Measurements from ENCODE around the gene ARHGEF12.

ARHGEF12 gene

GRCh38 chr11:120525261-120526171 is 189.3 kb downstream of the ARHGEF12 start:
- no peak overlapping the region for H3K4me3 ChIP-seq (ENCODE audit: low read length)
- peaks cover 2% of the 10 kb centered on the region for H3K27me3 ChIP-seq (ENCODE audit: control insufficient read depth, insufficient read depth, low read length)
- no peaks in the 10 kb centered on the region for H3K36me3 ChIP-seq (ENCODE audit: control insufficient read depth, insufficient read depth, low read length)
- no peak overlapping the region for H3K9ac ChIP-seq (ENCODE audit: low read length)
- H3K4me1 ChIP-seq (ENCODE audit: control insufficient read depth, insufficient read depth, low read length) = no peaks in the 10 kb centered on the region
- no peak overlapping the region for H3K27ac ChIP-seq (ENCODE audit: low read depth, low read length)

- no peak overlapping the region for H3K27ac ChIP-seq (ENCODE audit: low read depth, low read length)
- no peak overlapping the region for H3K9ac ChIP-seq (ENCODE audit: low read length)
- H3K4me3 ChIP-seq (ENCODE audit: low read length) = no peak overlapping the region
- no peaks in the 10 kb centered on the region for H3K36me3 ChIP-seq (ENCODE audit: control insufficient read depth, insufficient read depth, low read length)
- no peaks in the 10 kb centered on the region for H3K4me1 ChIP-seq (ENCODE audit: control insufficient read depth, insufficient read depth, low read length)
- peaks cover 2% of the 10 kb centered on the region for H3K27me3 ChIP-seq (ENCODE audit: control insufficient read depth, insufficient read depth, low read length)
Observed at GRCh38 chr11:120526241-120526640, 190.0 kb downstream of the ARHGEF12 start.

GRCh38 chr11:120527111-120527761 is 191.0 kb downstream of the ARHGEF12 start:
- H3K4me3 ChIP-seq (ENCODE audit: low read length) = no peak overlapping the region
- no peak overlapping the region for H3K27ac ChIP-seq (ENCODE audit: low read depth, low read length)
- H3K9ac ChIP-seq (ENCODE audit: low read length) = no peak overlapping the region
- no peaks in the 10 kb centered on the region for H3K36me3 ChIP-seq (ENCODE audit: control insufficient read depth, insufficient read depth, low read length)
- no peaks in the 10 kb centered on the region for H3K4me1 ChIP-seq (ENCODE audit: control insufficient read depth, insufficient read depth, low read length)
- peaks cover 2% of the 10 kb centered on the region for H3K27me3 ChIP-seq (ENCODE audit: control insufficient read depth, insufficient read depth, low read length)

GRCh38 chr11:120528749-120529148 is 192.5 kb downstream of the ARHGEF12 start:
- H3K9ac ChIP-seq (ENCODE audit: low read length) = no peak overlapping the region
- no peak overlapping the region for H3K27ac ChIP-seq (ENCODE audit: low read depth, low read length)
- H3K4me3 ChIP-seq (ENCODE audit: low read length) = no peak overlapping the region
- peaks cover 4% of the 10 kb centered on the region for H3K27me3 ChIP-seq (ENCODE audit: control insufficient read depth, insufficient read depth, low read length)
- no peaks in the 10 kb centered on the region for H3K36me3 ChIP-seq (ENCODE audit: control insufficient read depth, insufficient read depth, low read length)
- no peaks in the 10 kb centered on the region for H3K4me1 ChIP-seq (ENCODE audit: control insufficient read depth, insufficient read depth, low read length)

- Histone ChIP-seq H3K9ac (ENCODE audit: low read length) (no peak overlapping the region), H3K36me3 (ENCODE audit: control insufficient read depth, insufficient read depth, low read length) (no peaks in the 10 kb centered on the region), H3K27ac (ENCODE audit: low read depth, low read length) (no peak overlapping the region), H3K27me3 (ENCODE audit: control insufficient read depth, insufficient read depth, low read length) (peaks cover 4% of the 10 kb centered on the region), H3K4me3 (ENCODE audit: low read length) (no peak overlapping the region), H3K4me1 (ENCODE audit: control insufficient read depth, insufficient read depth, low read length) (no peaks in the 10 kb centered on the region)
Observed at GRCh38 chr11:120529214-120529613, 193.0 kb downstream of the ARHGEF12 start.

- no peak overlapping the region for H3K27ac ChIP-seq (ENCODE audit: low read depth, low read length)
- H3K9ac ChIP-seq (ENCODE audit: low read length) = no peak overlapping the region
- peaks cover 4% of the 10 kb centered on the region for H3K27me3 ChIP-seq (ENCODE audit: control insufficient read depth, insufficient read depth, low read length)
- no peaks in the 10 kb centered on the region for H3K4me1 ChIP-seq (ENCODE audit: control insufficient read depth, insufficient read depth, low read length)
- H3K36me3 ChIP-seq (ENCODE audit: control insufficient read depth, insufficient read depth, low read length) = no peaks in the 10 kb centered on the region
- no peak overlapping the region for H3K4me3 ChIP-seq (ENCODE audit: low read length)
Observed at GRCh38 chr11:120529911-120530310, 193.7 kb downstream of the ARHGEF12 start.

- Histone ChIP-seq H3K4me3 (ENCODE audit: low read length) (no peak overlapping the region), H3K9ac (ENCODE audit: low read length) (no peak overlapping the region), H3K4me1 (ENCODE audit: control insufficient read depth, insufficient read depth, low read length) (no peaks in the 10 kb centered on the region), H3K27me3 (ENCODE audit: control insufficient read depth, insufficient read depth, low read length) (peaks cover 4% of the 10 kb centered on the region), H3K27ac (ENCODE audit: low read depth, low read length) (no peak overlapping the region), H3K36me3 (ENCODE audit: control insufficient read depth, insufficient read depth, low read length) (no peaks in the 10 kb centered on the region)
Observed at GRCh38 chr11:120532082-120532831, 196.0 kb downstream of the ARHGEF12 start.

GRCh38 chr11:120532832-120533196 is 196.6 kb downstream of the ARHGEF12 start:
- Histone ChIP-seq H3K27me3 (ENCODE audit: control insufficient read depth, insufficient read depth, low read length) (peaks cover 2% of the 10 kb centered on the region), H3K9ac (ENCODE audit: low read length) (no peak overlapping the region), H3K4me3 (ENCODE audit: low read length) (no peak overlapping the region), H3K27ac (ENCODE audit: low read depth, low read length) (no peak overlapping the region), H3K4me1 (ENCODE audit: control insufficient read depth, insufficient read depth, low read length) (no peaks in the 10 kb centered on the region), H3K36me3 (ENCODE audit: control insufficient read depth, insufficient read depth, low read length) (no peaks in the 10 kb centered on the region)

- H3K27ac ChIP-seq (ENCODE audit: low read depth, low read length) = no peak overlapping the region
- no peak overlapping the region for H3K9ac ChIP-seq (ENCODE audit: low read length)
- H3K4me3 ChIP-seq (ENCODE audit: low read length) = no peak overlapping the region
- H3K36me3 ChIP-seq (ENCODE audit: control insufficient read depth, insufficient read depth, low read length) = no peaks in the 10 kb centered on the region
- H3K27me3 ChIP-seq (ENCODE audit: control insufficient read depth, insufficient read depth, low read length) = peaks cover 2% of the 10 kb centered on the region
- H3K4me1 ChIP-seq (ENCODE audit: control insufficient read depth, insufficient read depth, low read length) = no peaks in the 10 kb centered on the region
Observed at GRCh38 chr11:120536091-120536796, 200.0 kb downstream of the ARHGEF12 start.

GRCh38 chr11:120536797-120537169 is 200.6 kb downstream of the ARHGEF12 start:
- H3K4me1 ChIP-seq (ENCODE audit: control insufficient read depth, insufficient read depth, low read length) = no peaks in the 10 kb centered on the region
- no peak overlapping the region for H3K27ac ChIP-seq (ENCODE audit: low read depth, low read length)
- no peaks in the 10 kb centered on the region for H3K36me3 ChIP-seq (ENCODE audit: control insufficient read depth, insufficient read depth, low read length)
- no peak overlapping the region for H3K9ac ChIP-seq (ENCODE audit: low read length)
- peaks cover 2% of the 10 kb centered on the region for H3K27me3 ChIP-seq (ENCODE audit: control insufficient read depth, insufficient read depth, low read length)
- no peak overlapping the region for H3K4me3 ChIP-seq (ENCODE audit: low read length)

- Histone ChIP-seq H3K4me1 (ENCODE audit: control insufficient read depth, insufficient read depth, low read length) (no peaks in the 10 kb centered on the region), H3K27me3 (ENCODE audit: control insufficient read depth, insufficient read depth, low read length) (peaks cover under 1% of the 10 kb centered on the region), H3K36me3 (ENCODE audit: control insufficient read depth, insufficient read depth, low read length) (no peaks in the 10 kb centered on the region), H3K9ac (ENCODE audit: low read length) (no peak overlapping the region), H3K4me3 (ENCODE audit: low read length) (no peak overlapping the region), H3K27ac (ENCODE audit: low read depth, low read length) (no peak overlapping the region)
Observed at GRCh38 chr11:120537996-120538395, 201.8 kb downstream of the ARHGEF12 start.

GRCh38 chr11:120538707-120539106 is 202.5 kb downstream of the ARHGEF12 start:
- Histone ChIP-seq H3K4me3 (ENCODE audit: low read length) (no peak overlapping the region), H3K27me3 (ENCODE audit: control insufficient read depth, insufficient read depth, low read length) (no peaks in the 10 kb centered on the region), H3K27ac (ENCODE audit: low read depth, low read length) (no peak overlapping the region), H3K9ac (ENCODE audit: low read length) (no peak overlapping the region), H3K4me1 (ENCODE audit: control insufficient read depth, insufficient read depth, low read length) (no peaks in the 10 kb centered on the region), H3K36me3 (ENCODE audit: control insufficient read depth, insufficient read depth, low read length) (no peaks in the 10 kb centered on the region)
